RWPE1 (cell line): ENCODE results near the gene ASB10.
A peak's percentile ranks its signal among the peaks of the same experiment; 100 is the strongest.

Experiments used
- CTCF ChIA-PET: fragments of 350-600 bp; sonication (Branson Sonifier 250); formaldehyde crosslinking; extraction: SDS; loops from one replicate; lab custom pipeline; 2021; lab: Yijun Ruan, JAX
- POLR2A ChIA-PET: fragments of 400-600 bp; formaldehyde crosslinking; extraction: SDS; loops from one replicate; lab custom pipeline; 2020; ENCODE audit warnings: antibody characterized with exemption; ENCODE audit not compliant: low non-redundant PET; lab: Yijun Ruan, JAX
- DNase-seq: peaks from one replicate; pipeline ENCODE4 v3.0.0; 2012; ENCODE audit warnings: low spot score
- H3K27ac ChIP-seq: fragments of 450-650 bp; 2 replicates; pipeline ENCODE4 v1.5.1; 2017
- TF ChIP-seq, protein P1 (sequence below): fragments of 450-650 bp; conservative IDR thresholded peaks from 2 replicates; pipeline ENCODE4 v1.5.1; 2017; ENCODE audit warnings: low read depth, mild to moderate bottlenecking

The ASB10 gene

DNA sequence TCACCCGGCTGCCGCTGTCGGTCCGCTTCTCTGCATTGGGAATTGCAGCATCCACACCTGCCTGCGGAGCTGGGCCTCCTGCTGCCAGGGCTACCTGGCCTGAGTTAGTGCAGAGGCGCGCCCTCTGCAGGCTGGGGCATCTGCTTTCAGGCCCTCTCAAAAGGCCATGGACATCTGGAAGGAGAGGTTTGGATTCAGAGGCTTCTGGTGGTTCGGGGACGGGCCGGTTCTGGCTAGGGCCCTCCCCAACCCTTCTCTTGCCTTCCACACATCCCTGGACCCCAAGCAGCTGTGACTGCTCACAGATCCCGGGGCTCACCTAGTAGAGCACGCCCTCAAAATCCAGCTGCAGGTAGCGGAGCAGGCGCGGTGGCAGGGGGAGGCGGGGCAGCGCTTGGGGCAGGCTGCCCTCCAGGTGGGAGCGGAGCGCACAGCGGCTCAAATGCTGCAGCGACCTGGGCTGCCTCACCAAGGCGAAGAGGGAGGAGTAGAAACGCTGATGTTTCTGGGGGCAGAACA lies 11.2 kb downstream of the ASB10 start:
- TF ChIP-seq, protein P1, sequence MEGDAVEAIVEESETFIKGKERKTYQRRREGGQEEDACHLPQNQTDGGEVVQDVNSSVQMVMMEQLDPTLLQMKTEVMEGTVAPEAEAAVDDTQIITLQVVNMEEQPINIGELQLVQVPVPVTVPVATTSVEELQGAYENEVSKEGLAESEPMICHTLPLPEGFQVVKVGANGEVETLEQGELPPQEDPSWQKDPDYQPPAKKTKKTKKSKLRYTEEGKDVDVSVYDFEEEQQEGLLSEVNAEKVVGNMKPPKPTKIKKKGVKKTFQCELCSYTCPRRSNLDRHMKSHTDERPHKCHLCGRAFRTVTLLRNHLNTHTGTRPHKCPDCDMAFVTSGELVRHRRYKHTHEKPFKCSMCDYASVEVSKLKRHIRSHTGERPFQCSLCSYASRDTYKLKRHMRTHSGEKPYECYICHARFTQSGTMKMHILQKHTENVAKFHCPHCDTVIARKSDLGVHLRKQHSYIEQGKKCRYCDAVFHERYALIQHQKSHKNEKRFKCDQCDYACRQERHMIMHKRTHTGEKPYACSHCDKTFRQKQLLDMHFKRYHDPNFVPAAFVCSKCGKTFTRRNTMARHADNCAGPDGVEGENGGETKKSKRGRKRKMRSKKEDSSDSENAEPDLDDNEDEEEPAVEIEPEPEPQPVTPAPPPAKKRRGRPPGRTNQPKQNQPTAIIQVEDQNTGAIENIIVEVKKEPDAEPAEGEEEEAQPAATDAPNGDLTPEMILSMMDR = no peak

DNA sequence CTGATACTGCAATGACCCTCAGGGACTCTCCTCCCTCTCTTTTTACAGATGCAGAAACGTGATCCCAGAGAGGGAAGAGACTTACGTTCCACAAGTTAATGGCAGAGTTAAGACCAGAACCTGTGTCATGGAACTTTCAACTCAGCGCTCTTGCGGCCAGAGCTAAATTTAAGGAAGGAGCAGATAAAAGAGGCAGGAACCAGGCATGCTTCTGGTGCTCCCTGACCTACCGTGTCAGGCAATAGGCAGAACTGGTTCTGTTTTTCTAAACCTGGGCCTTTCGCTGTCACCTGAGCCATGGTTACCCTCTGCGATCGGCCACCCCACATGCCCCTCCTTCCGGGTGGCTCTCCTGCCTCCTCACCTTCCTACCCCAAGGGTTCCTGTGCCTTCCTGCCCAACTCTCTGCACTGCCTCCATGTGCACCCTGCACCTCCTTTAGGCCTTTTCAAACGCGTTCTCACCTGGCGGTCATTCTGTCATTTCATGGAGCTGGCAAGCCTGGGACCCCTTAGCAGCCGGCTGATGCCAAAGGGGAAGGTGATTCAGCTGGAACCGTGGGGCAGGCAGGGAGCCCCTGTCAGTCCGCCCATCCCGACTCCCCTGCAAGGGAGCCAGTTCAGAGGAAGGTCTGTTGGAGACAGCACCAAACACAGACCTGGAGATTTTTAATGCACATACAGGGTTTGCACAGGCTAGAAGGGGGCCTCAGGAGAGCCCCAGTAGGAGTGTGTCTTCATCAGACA lies 11.8 kb downstream of the ASB10 start:
- ChIA-PET POLR2A (no interaction called here), CTCF (interaction anchor here (1.4 kb wide), 1 partner anchor 51 kb away, joined by 7 read pairs; no protein-coding TSS in a partner anchor)
- TF ChIP-seq, protein P1 = no peak
- no peak for DNase-seq
- no peak overlapping the region for H3K27ac ChIP-seq

More for the DNA sequence above, 11.2 kb downstream of the ASB10 start:
- DNase-seq = no peak
- ChIA-PET POLR2A (no interaction called here), CTCF (interaction anchor here (1.4 kb wide), 1 partner anchor 52 kb away, joined by 7 read pairs; no protein-coding TSS in a partner anchor)
- H3K27ac ChIP-seq = no peak overlapping the region

GRCh38 chr7:151174246-151175046 lies 12.6 kb downstream of the ASB10 start:
- CTCF ChIA-PET = interaction anchor here (1.4 kb wide), 1 partner anchor 51 kb away, joined by 7 read pairs; no protein-coding TSS in a partner anchor
- H3K27ac ChIP-seq = no peak overlapping the region
- POLR2A ChIA-PET = no interaction called here
- peak; percentile 23 for DNase-seq
- TF ChIP-seq, protein P1 = no peak

GRCh38 chr7:151173386-151174245 lies 13.4 kb downstream of the ASB10 start:
- POLR2A ChIA-PET = no interaction called here
- H3K27ac ChIP-seq = no peak overlapping the region
- TF ChIP-seq, protein P1 = no peak
- DNase-seq = no peak
- CTCF ChIA-PET = interaction anchor here (0.5 to 0.7 kb wide), 3 partner anchors 32 to 486 kb away, joined by 3 to 6 read pairs (median 4); no protein-coding TSS in a partner anchor

DNA sequence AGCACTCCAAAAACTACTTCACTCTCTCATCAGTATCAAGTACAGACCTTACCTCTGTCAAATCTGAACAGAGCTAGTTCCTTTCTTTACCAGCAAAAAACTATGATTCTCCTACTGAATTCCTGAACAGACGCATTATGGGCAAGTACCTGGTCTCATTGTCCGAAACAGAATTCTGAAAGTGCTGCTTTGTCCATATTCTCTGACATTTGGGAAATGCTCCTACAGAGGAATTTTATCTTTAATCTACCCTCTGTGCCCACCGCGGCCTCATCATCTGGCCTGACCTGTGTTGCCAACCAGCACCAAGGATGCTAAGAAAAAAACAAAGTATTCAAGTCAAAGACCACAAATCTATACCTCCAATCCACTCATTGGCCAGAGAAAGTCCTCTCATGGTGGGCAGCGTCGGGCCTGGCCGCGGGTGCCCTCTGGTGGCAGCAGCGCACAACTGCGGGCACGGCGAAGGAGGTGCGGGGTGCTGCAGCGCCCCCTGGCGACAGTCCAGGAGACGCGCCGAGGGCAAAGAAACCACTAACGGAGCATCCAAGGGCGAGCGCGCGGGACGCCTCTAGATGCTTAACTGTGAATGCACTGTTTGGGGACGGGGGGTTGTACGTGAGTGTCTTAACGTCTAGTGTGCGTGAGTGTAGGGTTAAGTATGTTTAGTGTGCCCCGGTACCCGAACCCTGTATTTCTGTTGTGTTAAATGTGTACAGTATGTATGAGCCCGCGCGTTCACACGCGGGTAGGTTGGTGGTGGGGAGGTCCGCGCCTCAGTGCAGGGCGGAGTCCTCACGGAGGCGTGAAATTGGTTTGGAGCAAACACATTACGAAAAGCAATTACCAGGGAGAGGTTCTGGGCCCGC lies 14.5 kb downstream of the ASB10 start:
- H3K27ac ChIP-seq = no peak overlapping the region
- DNase-seq = peak; percentile 67
- POLR2A ChIA-PET = no interaction called here
- CTCF ChIA-PET = interaction anchor here (0.6 to 0.8 kb wide), 5 partner anchors 31 to 87 kb away, joined by 3 to 5 read pairs (median 3); no protein-coding TSS in a partner anchor
- TF ChIP-seq, protein P1 = peak; percentile 100
